ENCODE results near the gene CDS2. TPM values are rescaled to one million over a fixed set of nuclear protein-coding genes. Genes with fewer than 3 reads are reported as not detected.
A peak's percentile ranks its signal among the peaks of the same experiment; 100 is the strongest.

CDS2 gene
- total RNA-seq, 1 experiment from 2014 or later, result 23.7 TPM

- no peak for DNase-seq (ENCODE audit: extremely low read depth, low read depth)
These were observed 50.3 kb downstream of the CDS2 start for GRCh38 chr20:5177071-5177470.

GRCh38 chr20:5178046-5178445 is 51.2 kb downstream of the CDS2 start:
- DNase-seq (ENCODE audit: extremely low read depth, low read depth), result no peak

- no peak for DNase-seq (ENCODE audit: extremely low read depth, low read depth)
These were observed 53.6 kb downstream of the CDS2 start for GRCh38 chr20:5180421-5180820.

- no peak for DNase-seq (ENCODE audit: extremely low read depth, low read depth)
These were observed 54.1 kb downstream of the CDS2 start for GRCh38 chr20:5180933-5181332.

GRCh38 chr20:5181492-5181891 is 54.7 kb downstream of the CDS2 start:
- no peak for DNase-seq (ENCODE audit: extremely low read depth, low read depth)

GRCh38 chr20:5181958-5182357 is 55.1 kb downstream of the CDS2 start:
- no peak for DNase-seq (ENCODE audit: extremely low read depth, low read depth)

DNA sequence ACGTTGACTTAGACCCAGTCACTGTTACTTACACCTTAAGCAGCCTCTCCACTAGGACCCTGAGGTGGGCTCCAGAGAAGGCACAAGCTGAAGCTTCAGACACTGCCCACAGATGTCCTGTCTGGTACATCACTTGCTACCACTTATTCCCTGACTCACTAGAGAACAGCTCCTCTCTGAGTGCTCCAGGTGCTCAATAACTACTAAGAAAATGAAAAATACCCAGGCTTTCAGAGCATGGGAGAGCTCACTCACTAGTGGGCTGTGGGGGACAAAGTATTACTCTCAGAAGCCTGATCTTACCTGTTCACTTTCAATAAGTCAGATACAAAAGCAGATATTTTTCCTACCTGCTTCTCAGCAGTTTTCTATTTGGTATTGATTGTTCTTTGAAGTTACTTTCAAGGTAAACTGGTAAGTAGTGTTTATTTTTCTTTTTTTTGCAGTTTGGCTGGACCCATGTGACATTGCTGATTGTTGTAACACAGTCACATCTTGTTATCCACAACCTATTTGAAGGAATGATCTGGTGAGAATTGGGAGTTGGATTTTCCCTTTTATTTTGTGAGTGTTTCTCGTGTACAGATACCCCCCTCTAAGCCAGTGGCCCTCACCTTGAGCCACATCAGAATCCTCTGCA is 55.9 kb downstream of the CDS2 start:
- DNase-seq (ENCODE audit: extremely low read depth, low read depth), result no peak

DNA sequence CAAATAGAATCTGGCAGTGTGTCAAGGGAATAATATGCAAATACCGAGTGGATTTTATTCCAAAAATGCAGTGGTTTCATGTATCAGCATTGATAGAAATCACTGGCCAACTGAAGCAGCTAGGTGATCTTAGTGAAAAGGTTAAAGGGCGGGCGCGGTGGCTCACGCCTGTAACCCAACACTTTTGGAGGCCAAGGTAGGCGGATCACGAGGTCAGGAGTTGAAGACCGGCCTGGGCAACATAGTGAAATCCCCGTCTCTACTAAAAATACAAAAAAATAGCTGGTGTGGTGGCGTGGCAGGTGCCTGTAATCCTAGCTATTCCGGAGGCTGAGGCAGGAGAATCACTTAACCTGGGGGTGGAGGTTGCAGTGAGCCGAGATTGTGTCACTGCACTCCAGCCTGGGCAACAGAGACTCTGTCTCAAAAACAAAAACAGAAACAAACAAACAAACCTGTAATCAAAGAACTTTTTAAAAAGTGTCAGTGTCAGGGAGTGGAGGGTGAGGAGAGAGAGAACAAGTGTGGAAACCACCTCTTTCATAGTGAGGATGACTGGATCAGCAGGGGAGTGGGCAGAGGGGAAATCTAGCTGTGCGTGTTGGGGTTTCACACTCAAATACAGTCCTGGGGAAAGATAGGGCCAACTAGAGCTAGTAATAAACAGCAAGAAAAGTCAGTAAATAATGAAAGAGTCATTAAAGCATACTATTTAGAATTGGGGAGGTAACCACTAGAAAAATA is 57.1 kb downstream of the CDS2 start:
- DNase-seq (ENCODE audit: extremely low read depth, low read depth), result no peak

GRCh38 chr20:5184684-5185083 is 57.9 kb downstream of the CDS2 start:
- DNase-seq (ENCODE audit: extremely low read depth, low read depth), result no peak

DNA sequence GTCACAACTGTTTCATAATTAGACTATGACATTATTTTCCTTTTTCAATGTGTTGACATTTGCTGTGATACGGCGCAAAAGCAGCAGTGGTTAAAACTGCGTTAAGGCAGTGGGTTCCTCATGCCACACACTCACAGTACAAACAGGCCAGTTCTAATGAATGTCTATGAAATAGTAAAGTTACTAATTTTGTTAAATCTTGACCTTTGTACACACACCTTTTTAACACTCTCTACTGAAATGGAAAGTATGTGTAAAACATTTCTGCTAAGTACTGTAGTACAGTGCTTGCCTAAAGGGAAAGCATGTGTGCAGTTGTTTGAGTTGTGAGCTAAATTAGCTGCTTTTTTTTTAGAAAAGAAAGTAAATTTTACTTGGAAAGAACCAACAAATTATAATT is 60.3 kb downstream of the CDS2 start:
- DNase-seq (ENCODE audit: extremely low read depth, low read depth), result no peak

GRCh38 chr20:5188736-5189135 is 61.9 kb downstream of the CDS2 start:
- no peak for DNase-seq (ENCODE audit: extremely low read depth, low read depth)

DNA sequence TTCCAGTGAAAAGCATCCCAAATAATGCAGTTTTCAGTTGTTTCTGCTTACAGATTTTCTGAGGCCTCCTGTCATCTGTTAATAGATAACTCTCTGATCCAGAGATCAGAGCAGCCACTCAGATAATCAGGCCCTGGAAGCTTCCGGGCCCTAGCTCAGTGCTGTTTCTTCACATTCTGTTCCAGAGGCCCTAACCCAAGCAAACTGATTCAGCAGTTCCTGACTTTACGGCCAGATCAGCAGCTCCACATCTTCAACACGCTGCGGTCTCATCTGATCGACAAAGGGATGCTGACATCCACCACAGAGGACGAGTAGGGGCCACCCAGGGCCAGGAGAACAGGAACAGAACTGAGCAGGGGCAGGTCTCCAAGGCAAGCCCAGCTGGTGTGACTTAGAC is 63.1 kb downstream of the CDS2 start:
- DNase-seq (ENCODE audit: extremely low read depth, low read depth), result no peak

- no peak for DNase-seq (ENCODE audit: extremely low read depth, low read depth)
These were observed 63.6 kb downstream of the CDS2 start for GRCh38 chr20:5190444-5190843.

GRCh38 chr20:5191829-5192569 is 65.2 kb downstream of the CDS2 start:
- DNase-seq (ENCODE audit: extremely low read depth, low read depth), result peak; percentile 69

- no peak for DNase-seq (ENCODE audit: extremely low read depth, low read depth)
These were observed 66.0 kb downstream of the CDS2 start for GRCh38 chr20:5192570-5193431.

DNA sequence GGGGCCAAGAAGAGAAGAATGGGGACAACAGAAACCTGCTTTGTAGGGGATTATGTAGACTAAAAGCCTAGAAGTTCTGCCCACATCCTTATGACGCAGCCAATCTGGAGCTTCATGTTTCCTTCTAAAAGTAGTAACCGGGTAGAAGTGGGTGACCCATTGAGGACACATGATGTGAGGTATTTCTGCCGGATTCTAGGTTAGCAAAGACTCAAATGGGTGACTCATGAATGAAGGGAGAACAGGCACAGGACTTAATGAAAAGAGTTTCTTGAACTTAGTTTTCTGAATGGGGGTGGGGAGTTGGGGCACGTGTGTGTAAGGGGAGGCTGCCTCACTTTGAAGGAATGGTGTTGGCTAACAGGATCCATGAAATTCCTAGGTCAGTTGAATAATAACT is 68.8 kb downstream of the CDS2 start:
- DNase-seq (ENCODE audit: extremely low read depth, low read depth), result no peak

GRCh38 chr20:5196149-5196548 is 69.3 kb downstream of the CDS2 start:
- DNase-seq (ENCODE audit: extremely low read depth, low read depth), result no peak

DNA sequence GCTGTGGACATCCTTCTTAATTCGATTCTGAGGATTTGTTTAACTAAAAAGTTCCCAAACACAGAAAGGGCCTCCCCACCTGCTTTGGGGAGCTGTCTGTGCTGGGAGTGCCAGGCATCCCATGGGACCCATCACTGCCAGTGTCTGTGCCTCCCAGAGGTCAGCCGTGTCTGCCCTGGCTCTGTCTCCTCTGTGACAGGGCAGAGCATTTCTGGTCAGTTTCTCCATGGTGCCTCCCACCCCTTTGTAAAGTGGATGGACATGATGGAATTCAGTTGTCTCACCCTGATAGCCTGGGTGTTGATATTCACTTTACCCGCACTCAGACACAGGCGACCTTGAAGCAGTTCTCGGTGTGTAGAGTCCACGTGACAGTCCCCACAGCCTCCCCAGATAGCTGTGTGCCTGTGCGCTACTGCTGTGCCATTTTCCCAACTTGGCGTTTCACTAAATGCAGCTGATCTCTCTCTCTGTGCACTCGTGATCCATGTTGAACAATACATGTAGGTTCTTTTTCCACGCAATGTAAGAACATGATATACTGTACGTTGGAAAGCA is 70.5 kb downstream of the CDS2 start:
- DNase-seq (ENCODE audit: extremely low read depth, low read depth), result no peak

DNA sequence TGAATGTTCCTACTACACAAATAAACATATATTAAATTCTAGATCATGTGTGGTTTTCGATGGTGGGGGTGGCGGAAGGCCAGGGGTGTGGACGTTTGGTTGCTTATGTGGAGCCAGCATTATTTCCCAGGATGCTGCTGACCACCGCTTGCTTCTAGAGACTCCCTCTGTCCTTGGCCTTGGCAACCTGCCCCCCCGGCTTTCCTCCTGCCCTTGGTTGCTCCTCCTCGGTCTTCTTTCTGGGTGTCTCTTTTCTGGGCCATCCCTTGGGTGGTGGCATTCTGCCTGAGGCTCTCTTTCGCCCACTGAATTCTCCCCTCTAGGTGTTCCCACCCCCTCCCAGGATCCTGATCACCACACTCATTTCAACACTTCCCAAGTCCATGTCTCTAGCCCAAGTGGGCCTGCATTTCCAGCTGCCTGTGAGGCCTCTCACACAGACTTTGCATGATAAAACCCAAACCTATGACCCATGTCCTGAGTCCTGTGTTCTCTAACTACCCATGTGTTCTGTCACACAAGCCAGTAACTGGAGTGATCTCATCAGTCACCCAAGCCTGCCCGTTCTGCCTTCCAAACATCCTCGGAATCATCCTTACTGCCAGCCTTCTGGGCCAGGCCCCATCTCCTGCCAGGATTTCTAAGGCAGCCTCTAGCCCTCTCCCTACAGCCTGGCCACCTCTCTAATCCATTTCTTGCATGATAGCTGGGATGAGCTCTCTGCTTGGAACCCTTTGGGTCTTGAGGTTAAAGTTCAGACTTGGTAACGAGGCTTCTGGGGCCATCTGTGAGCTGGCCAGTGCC is 71.2 kb downstream of the CDS2 start:
- DNase-seq (ENCODE audit: extremely low read depth, low read depth), result no peak

DNA sequence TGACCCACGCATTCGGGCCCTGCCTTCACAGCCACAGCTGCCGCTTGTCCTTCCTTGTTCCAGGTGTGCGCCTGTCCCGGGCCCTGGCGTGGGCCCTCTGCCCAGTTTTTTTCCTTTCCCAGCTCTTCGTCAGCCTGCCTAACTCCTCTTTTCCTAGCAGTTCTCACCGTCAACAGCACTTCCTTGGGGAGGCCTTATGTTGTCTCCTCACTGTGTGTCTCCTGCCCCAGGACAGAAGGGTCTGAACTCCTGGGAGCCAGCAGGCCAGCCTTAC is 71.8 kb downstream of the CDS2 start:
- no peak for DNase-seq (ENCODE audit: extremely low read depth, low read depth)
